Endothelial cell of umbilical vein (primary cell): Measurements from ENCODE around the gene USP27X.

ENCODE experiments used
- EZH2 ChIP-seq: IDR thresholded peaks from 2 replicates; pipeline ENCODE4 v1.6.1; 2012; ENCODE audit warnings: borderline replicate concordance, low read depth, mild to moderate bottlenecking, moderate library complexity, low read length, inconsistent platforms; ENCODE audit not compliant: severe bottlenecking
- JUN ChIP-seq: IDR thresholded peaks from 2 replicates; pipeline ENCODE4 v1.6.1; 2011; ENCODE audit warnings: borderline replicate concordance, low read depth; ENCODE audit not compliant: insufficient read length, insufficient read depth
- POLR2A ChIP-seq: IDR thresholded peaks from 2 replicates; pipeline ENCODE4 v1.6.1; 2012; ENCODE audit warnings: low read depth, mild to moderate bottlenecking, control low read depth, low read length
- POLR2AphosphoS5 ChIP-seq: IDR thresholded peaks from 2 replicates; pipeline ENCODE4 v1.6.1; 2012; ENCODE audit warnings: low read depth, mild to moderate bottlenecking, control low read depth, low read length, moderate library complexity; ENCODE audit not compliant: insufficient read depth
- TF ChIP-seq, protein P1 (sequence below), 2 donors: IDR thresholded peaks; 1 replicate in 1 of 2; 2 replicates in 1 of 2; pipeline ENCODE4 v1.5.1; 2011; ENCODE audit warnings: low read length in 2 of 2, mild to moderate bottlenecking in 2 of 2, moderate library complexity in 2 of 2, control low read depth in 1 of 2, inconsistent platforms in 1 of 2, low read depth in 1 of 2; ENCODE audit not compliant: insufficient read depth in 1 of 2; ENCODE audit errors: extremely low read depth in 1 of 2
- TF ChIP-seq, protein P2 (sequence below): IDR thresholded peaks from 2 replicates; pipeline ENCODE4 v1.6.1; 2011; ENCODE audit not compliant: insufficient read depth, insufficient read length

DNA sequence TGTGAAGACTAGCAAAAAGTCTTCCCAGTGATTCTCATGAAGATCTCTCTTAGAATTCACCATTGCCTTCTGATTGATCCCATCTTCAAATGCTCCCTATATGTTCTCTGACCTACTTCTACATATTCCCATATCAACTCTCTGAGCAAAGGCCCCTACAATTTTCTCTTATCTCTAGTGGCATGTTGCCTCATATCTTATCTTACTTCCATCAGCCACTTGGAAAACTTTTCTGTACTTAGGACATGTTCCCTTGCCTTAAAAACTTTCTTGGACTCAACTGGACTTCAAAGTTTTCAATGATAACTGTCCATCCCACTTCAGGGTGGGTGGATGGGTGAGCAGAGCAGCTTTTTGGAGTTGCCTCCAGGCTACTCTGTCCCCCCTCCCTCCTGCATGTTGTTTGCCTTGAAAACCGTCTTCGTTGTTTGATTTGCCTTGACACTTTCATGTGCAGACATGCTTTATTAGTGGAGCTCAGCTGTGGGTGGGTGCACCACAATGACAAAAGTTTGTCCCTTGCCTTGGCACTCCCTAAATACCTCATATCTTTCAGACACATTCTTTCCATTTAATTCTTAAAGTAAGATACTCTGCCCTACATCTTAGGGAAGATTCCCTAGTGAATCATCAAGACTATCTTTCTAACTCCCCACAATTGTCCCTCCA lies 18.3 kb upstream of the USP27X start:
- TF ChIP-seq EZH2 (no peak), POLR2A (no peak), POLR2AphosphoS5 (no peak), JUN (no peak)
- TF ChIP-seq, protein P1, sequence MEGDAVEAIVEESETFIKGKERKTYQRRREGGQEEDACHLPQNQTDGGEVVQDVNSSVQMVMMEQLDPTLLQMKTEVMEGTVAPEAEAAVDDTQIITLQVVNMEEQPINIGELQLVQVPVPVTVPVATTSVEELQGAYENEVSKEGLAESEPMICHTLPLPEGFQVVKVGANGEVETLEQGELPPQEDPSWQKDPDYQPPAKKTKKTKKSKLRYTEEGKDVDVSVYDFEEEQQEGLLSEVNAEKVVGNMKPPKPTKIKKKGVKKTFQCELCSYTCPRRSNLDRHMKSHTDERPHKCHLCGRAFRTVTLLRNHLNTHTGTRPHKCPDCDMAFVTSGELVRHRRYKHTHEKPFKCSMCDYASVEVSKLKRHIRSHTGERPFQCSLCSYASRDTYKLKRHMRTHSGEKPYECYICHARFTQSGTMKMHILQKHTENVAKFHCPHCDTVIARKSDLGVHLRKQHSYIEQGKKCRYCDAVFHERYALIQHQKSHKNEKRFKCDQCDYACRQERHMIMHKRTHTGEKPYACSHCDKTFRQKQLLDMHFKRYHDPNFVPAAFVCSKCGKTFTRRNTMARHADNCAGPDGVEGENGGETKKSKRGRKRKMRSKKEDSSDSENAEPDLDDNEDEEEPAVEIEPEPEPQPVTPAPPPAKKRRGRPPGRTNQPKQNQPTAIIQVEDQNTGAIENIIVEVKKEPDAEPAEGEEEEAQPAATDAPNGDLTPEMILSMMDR (IDR thresholded peaks at IDR 0.05; ENCODE audit: extremely low read depth in 1 of 2, insufficient read depth in 1 of 2, low read depth in 1 of 2, low read length in 2 of 2): no peak
- TF ChIP-seq, protein P2, sequence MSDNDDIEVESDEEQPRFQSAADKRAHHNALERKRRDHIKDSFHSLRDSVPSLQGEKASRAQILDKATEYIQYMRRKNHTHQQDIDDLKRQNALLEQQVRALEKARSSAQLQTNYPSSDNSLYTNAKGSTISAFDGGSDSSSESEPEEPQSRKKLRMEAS: no peak
